Prostate gland (tissue), 2 donors: ENCODE data around the gene RNF40. TPM values are rescaled to one million over a fixed set of nuclear protein-coding genes. Genes with fewer than 3 reads are reported as not detected.

ENCODE experiments used
- DNase-seq: peaks from one replicate; pipeline ENCODE4 v3.0.0-alpha.2; 2019; ENCODE audit warnings: low spot score
- H3K27ac ChIP-seq, 2 donors: fragments of 200-600 bp; sonication (generic); 2 replicates each; pipeline ENCODE4 v1.5.1; 2017 to 2019
- H3K27me3 ChIP-seq: fragments of 200-600 bp; sonication (generic); replicated peaks from 2 replicates; pipeline ENCODE4 v1.5.1; 2019; ENCODE audit not compliant: insufficient read depth
- H3K36me3 ChIP-seq, 2 donors: fragments of 200-600 bp; sonication (generic); 1 replicate in 1 of 2; 2 replicates in 1 of 2; pipeline versions ENCODE4 v1.5.1 to v1.8.1; 2017 to 2019
- H3K4me1 ChIP-seq: fragments of 200-600 bp; sonication (generic); replicated peaks from 2 replicates; pipeline ENCODE4 v1.5.1; 2019
- H3K4me3 ChIP-seq, 2 donors: fragments of 200-600 bp; sonication (generic); 2 replicates each; pipeline ENCODE4 v1.5.1; 2017 to 2019
- H3K9me3 ChIP-seq: fragments of 200-600 bp; sonication (generic); 2 replicates; pipeline ENCODE4 v1.5.1; 2017
- POLR2A ChIP-seq: fragments of 450-650 bp; IDR thresholded peaks from one replicate; pipeline ENCODE4 v1.6.1; 2016; ENCODE audit warnings: antibody characterized with exemption, mild to moderate bottlenecking
- POLR2AphosphoS5 ChIP-seq: sonication (generic); formaldehyde crosslinking; IDR thresholded peaks from one replicate; pipeline ENCODE4 v1.6.1; 2017; ENCODE audit warnings: antibody characterized with exemption
- WGBS: methylation state at CpG from one replicate; pipeline ENCODE4 v1.1.5; 2018; 5-methylcytosine and 5-hydroxymethylcytosine counted together
- intact Hi-C: fragments of 100-400 bp; cut with DNase I; formaldehyde crosslinking; loops from one replicate; pipeline ENCODE4 v1.14.2; 2022
- total RNA-seq, 2 donors: library from RNA; depleted of rRNA; stranded (reverse); fragments of >200 nt; gene quantifications; one replicate each; pipeline ENCODE4 v1.1.0, GENCODE V29; 2016
- TF ChIP-seq, protein P1 (sequence below), 4 experiments: fragments of 200-600 bp in 2 of 4; fragments of 450-650 bp in 2 of 4; sonication (generic) in 2 of 4; IDR thresholded peaks; 1 replicate in 3 of 4; 2 replicates in 1 of 4; pipeline ENCODE4 v1.5.1; 2016 to 2019; ENCODE audit warnings: antibody characterized with exemption in 4 of 4, mild to moderate bottlenecking in 2 of 4, moderate library complexity in 2 of 4

Gene RNF40
- total RNA-seq, 2 donors from 2014 or later = 89.9 to 113 TPM

DNA sequence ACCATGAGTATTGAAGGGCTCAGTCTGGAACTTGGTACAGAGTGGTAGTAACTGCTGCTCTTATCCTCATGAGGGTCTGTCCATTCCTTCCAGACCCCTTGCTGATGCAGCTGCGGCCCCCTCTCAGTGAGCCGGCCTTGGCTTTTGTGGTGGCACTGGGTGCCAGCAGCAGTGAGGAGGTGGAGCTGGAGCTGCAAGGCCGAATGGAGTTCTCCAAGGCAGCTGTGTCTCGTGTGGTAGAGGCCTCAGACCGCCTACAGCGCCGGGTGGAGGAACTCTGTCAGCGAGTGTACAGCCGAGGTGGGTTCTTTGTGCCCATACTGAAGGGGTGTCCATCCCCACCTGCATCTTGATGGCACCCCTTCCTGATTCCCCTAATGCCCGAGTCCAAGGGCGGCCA, 2.0 kb downstream of the RNF40 start:
- intact Hi-C loops = no loop called here
- H3K27me3 ChIP-seq = no peaks in the 10 kb centered on the region

DNA sequence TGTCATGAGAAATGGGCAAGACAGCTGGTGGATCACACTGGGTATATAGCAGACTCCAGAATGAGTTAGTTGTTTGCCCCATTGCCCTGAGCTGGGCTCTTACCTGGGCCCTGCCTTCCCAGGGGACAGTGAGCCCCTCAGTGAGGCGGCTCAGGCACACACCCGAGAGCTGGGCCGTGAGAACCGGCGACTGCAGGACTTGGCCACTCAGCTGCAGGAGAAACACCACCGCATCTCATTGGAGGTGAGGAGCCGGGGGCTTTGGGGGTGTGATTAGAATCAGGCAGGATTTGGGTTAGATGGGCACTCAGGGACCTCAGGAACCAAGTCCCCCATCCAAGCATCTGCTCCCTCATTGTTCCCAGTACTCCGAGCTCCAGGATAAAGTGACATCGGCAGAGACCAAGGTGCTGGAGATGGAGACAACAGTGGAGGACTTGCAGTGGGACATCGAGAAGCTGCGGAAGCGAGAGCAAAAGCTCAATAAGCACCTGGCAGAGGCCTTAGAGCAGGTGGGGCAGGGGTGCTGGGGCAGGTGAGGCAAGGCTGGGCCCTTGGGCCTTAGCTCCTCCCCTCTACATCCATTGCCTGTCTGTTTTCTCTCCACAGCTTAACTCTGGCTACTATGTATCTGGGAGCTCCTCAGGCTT, 2.8 kb downstream of the RNF40 start:
- Histone ChIP-seq H3K4me3 (no peak overlapping the region), H3K9me3 (no peaks in the 10 kb centered on the region), H3K27me3 (no peaks in the 10 kb centered on the region), H3K4me1 (peaks cover 16% of the 10 kb centered on the region), H3K27ac (no peak overlapping the region), H3K36me3 (peaks cover 32 to 39% of the 10 kb centered on the region in 2 donors)
- TF ChIP-seq, protein P1, sequence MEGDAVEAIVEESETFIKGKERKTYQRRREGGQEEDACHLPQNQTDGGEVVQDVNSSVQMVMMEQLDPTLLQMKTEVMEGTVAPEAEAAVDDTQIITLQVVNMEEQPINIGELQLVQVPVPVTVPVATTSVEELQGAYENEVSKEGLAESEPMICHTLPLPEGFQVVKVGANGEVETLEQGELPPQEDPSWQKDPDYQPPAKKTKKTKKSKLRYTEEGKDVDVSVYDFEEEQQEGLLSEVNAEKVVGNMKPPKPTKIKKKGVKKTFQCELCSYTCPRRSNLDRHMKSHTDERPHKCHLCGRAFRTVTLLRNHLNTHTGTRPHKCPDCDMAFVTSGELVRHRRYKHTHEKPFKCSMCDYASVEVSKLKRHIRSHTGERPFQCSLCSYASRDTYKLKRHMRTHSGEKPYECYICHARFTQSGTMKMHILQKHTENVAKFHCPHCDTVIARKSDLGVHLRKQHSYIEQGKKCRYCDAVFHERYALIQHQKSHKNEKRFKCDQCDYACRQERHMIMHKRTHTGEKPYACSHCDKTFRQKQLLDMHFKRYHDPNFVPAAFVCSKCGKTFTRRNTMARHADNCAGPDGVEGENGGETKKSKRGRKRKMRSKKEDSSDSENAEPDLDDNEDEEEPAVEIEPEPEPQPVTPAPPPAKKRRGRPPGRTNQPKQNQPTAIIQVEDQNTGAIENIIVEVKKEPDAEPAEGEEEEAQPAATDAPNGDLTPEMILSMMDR (IDR thresholded peaks at IDR 0.05) = no peak
- TF ChIP-seq POLR2A = no peak
- no peak for TF ChIP-seq POLR2AphosphoS5
- DNase-seq = no peak
- WGBS = 92% methylated on average over 12 of the region's 12 CpGs
- intact Hi-C loops = no loop called here

More for the DNA sequence above, 2.0 kb downstream of the RNF40 start:
- Histone ChIP-seq H3K27ac (no peak overlapping the region), H3K4me1 (peaks cover 16% of the 10 kb centered on the region), H3K4me3 (no peak overlapping the region), H3K9me3 (no peaks in the 10 kb centered on the region), H3K36me3 (peaks cover 27 to 33% of the 10 kb centered on the region in 2 donors)
- WGBS = 90% methylated on average over 11 of the region's 11 CpGs
- no peak for DNase-seq
- TF ChIP-seq POLR2AphosphoS5 = no peak
- TF ChIP-seq POLR2A = no peak
- TF ChIP-seq, protein P1 (IDR thresholded peaks at IDR 0.05) = no peak

DNA sequence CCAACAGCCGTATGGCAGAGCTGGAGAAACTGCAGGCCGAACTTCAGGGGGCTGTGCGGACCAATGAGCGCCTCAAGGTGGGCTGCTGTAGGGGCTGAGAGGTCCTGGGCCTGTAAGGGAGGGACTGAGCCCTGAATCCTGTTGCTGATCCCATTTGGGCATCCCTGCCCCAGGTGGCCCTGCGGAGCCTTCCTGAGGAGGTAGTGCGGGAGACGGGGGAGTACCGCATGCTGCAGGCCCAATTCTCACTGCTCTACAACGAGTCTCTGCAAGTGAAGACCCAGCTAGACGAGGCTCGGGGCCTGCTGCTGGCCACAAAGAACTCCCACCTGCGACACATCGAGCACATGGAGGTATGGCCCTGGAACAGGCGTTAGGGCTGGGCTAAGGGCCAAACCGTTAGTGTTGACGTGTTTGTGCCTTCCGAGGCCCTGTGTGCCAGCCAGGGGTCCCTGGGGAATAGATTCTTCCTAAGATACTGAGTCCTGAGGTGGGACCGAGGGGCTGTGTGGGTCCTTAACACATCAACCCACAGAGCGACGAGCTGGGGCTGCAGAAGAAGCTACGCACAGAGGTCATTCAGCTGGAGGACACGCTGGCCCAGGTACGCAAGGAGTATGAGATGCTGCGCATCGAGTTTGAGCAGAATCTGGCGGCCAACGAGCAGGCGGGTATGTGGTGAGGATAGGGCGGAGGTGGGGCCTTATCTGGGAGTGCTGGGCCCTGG, 4.2 kb downstream of the RNF40 start:
- DNase-seq = no peak
- TF ChIP-seq POLR2A = no peak
- H3K36me3 ChIP-seq = peaks cover 35 to 39% of the 10 kb centered on the region in 2 donors
- H3K9me3 ChIP-seq = no peaks in the 10 kb centered on the region
- intact Hi-C loops = no loop called here
- H3K4me3 ChIP-seq = no peak overlapping the region
- H3K4me1 ChIP-seq = peaks cover 12% of the 10 kb centered on the region
- H3K27me3 ChIP-seq = no peaks in the 10 kb centered on the region
- H3K27ac ChIP-seq = no peak overlapping the region
- WGBS = 88% methylated on average over 29 of the region's 29 CpGs

DNA sequence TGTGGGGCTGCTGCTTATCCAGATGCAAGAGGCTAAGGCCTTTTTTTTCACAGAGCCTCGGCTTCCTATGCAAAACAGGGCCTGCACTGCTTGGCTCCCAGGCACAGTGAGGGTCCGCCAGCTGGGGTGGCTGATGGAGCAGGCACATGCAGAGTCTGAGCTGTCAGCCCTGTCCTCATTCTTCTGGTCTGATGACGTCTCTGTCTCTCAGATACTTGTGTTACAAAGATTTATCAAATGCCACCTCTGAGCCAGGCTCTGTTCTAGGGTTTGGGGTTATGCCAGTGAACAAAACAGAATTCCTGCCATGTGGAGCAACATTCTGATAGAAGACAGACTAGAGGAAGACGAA, 4.8 kb downstream of the RNF40 start:
- H3K36me3 ChIP-seq = peaks cover 35 to 43% of the 10 kb centered on the region in 2 donors
- 80% methylated on average over 4 of the region's 4 CpGs for WGBS
- H3K9me3 ChIP-seq = no peaks in the 10 kb centered on the region
- intact Hi-C loops = no loop called here
- no peaks in the 10 kb centered on the region for H3K27me3 ChIP-seq
- TF ChIP-seq, protein P1 (IDR thresholded peaks at IDR 0.05) = no peak
- no peak for TF ChIP-seq POLR2AphosphoS5
- no peak for TF ChIP-seq POLR2A
- peaks cover 12% of the 10 kb centered on the region for H3K4me1 ChIP-seq
- H3K27ac ChIP-seq = no peak overlapping the region
- no peak overlapping the region for H3K4me3 ChIP-seq
- DNase-seq = no peak

DNA sequence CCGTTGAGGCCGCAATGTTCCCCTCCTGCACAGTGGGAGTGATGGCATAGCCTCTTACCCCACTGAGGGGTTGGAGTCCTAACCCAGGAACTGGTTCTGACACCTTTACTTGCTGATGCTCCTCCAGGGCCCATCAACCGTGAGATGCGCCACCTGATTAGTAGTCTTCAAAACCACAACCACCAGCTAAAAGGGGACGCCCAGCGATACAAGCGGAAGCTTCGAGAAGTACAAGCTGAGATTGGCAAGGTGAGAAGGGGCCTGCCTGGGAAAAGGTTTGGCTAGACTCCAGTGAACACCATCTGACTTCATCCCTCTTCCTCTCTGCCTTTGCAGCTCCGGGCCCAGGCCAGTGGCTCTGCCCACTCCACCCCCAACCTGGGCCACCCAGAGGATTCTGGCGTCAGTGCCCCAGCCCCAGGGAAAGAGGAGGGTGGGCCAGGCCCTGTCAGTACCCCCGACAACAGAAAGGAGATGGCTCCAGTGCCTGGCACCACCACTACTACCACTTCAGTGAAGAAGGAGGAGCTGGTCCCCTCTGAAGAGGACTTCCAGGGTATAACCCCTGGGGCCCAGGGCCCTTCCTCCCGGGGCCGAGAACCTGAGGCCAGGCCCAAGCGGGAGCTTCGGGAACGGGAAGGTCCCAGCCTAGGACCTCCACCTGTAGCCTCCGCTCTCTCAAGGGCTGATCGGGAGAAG, 5.8 kb downstream of the RNF40 start:
- H3K4me1 ChIP-seq = peaks cover 11% of the 10 kb centered on the region

More for the DNA sequence above, 5.8 kb downstream of the RNF40 start:
- intact Hi-C loops = no loop called here
- H3K4me3 ChIP-seq = no peak overlapping the region
- no peaks in the 10 kb centered on the region for H3K9me3 ChIP-seq
- no peak overlapping the region for H3K27ac ChIP-seq
- no peaks in the 10 kb centered on the region for H3K27me3 ChIP-seq
- H3K36me3 ChIP-seq = peaks cover 35 to 49% of the 10 kb centered on the region in 2 donors
- TF ChIP-seq POLR2AphosphoS5 (no peak), POLR2A (no peak)
- TF ChIP-seq, protein P1 (IDR thresholded peaks at IDR 0.05) = no peak
- no peak for DNase-seq
- WGBS = 91% methylated on average over 17 of the region's 18 CpGs
